A549 treated with Mapracorat at 1 μM for 4 hours (cell line): ENCODE measurements around the gene PRKCA. TPM values are rescaled to one million over a fixed set of nuclear protein-coding genes. Genes with fewer than 3 reads are reported as not detected.

ENCODE experiments used
- total RNA-seq: library from RNA; stranded (reverse); fragments of 200-300 nt; extraction: Qiagen RNA extraction; gene quantifications from 5 replicates; pipeline ENCODE4 v1.2.3, GENCODE V29; 2022

PRKCA gene
- total RNA-seq, result 31.0 to 42.7 TPM (median 41.1 TPM) in 5 replicates

DNA sequence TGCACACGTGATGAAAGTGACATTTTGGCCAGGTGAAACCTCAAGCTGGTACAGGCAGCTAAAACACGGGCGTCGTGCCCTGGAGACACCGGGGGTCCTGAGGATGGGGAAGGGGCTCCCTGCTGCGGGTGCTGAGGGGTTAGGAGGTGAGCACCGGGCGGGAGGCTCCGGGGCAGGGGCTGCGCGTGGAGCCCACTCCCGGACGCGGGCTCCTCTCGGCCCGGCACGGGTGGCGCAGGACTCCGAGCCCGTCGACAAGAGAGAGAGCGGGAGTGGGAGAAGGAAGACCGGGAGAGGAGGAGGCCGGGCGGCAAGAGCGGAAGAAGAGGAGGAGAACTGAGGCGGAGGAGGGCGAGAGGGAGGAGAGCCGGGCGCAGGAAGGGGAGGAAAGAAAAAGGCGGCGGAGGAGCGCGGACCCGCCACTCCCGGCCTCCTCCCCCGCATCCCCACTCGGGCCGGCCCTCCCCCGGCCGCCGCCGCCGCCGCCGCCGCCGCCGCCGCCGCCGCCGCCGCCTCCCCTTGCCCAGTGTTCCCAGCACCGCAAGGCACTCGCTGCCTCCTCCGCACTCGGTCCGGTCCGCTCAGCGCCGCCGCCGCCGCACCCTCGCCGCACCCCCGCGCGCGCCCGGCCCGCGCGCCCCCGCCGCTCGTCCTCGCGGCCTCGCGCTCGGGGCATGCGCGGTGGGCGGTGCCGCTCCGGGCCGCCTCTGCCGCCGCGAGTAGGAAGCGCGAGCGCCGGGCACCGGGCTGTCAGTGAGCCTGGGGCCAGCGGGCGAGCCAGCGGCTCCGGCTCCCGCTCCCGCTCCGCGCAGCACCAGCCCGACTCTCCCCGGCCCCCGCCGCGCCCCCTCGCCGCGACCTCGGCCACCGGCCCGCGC, at the start of gene PRKCA:
PRKCA (plus strand) TSS at position 750 of the 878 bp plus-strand sequence.

DNA sequence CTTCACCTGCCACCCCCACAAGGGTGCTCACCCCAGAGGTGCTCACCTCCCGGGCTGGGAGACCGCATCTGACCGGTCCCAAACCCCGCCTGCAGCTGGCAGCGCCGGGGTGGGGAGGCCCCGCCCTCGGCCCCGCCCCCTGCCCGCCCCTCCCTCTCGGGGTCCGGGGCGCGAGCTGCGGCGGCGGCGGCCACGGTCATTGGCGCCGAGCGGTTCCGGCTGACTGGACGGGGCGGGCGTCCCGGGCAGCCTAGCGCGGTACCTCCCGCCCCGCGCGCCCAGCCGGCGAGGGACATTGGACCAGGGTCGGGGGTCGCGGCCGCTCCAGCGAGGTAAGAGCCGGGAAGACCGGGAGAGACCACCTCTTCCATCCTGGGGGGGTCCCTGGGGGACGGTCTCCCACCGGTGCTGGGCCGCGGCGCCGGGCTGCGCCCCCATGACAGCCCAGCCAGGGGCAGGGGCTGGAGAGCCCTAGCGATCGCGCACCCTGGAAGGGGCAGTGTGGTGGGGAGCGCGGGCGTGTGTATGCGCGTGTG, 532.6 kb downstream of the PRKCA start, which contains the start of gene CACNG5:
CACNG5 (plus strand) TSS at position 199 of the 536 bp plus-strand sequence. CDS start 42,216 bp downstream, outside the sequence.

Other genes starting within 250 kb of the PRKCA start
- 5.2 to 7.9 TPM (median 5.7 TPM) in 5 replicates for gene CEP112, start 110.5 kb upstream of the PRKCA start, total RNA-seq
- 3.7 to 5.9 TPM (median 4.6 TPM) in 5 replicates for gene APOH, start 73.2 kb upstream of the PRKCA start, total RNA-seq